Muscle of leg (tissue), 11 donors: Measurements from ENCODE around the gene ELF4. TPM values are rescaled to one million over a fixed set of nuclear protein-coding genes. Genes with fewer than 3 reads are reported as not detected.

Source experiments
- DNase-seq: peaks from one replicate; pipeline ENCODE4 v3.0.0; 2013
- H3K27ac ChIP-seq: one replicate; pipeline ENCODE4 v1.5.1; 2013; ENCODE audit warnings: mild to moderate bottlenecking, low read length, control low read depth
- H3K27me3 ChIP-seq: one replicate; pipeline ENCODE4 v1.6.1; 2013; ENCODE audit warnings: low read length; ENCODE audit not compliant: control insufficient read depth, insufficient read depth
- H3K36me3 ChIP-seq: one replicate; pipeline ENCODE4 v1.6.1; 2013; ENCODE audit warnings: low read length; ENCODE audit not compliant: control insufficient read depth, insufficient read depth
- H3K4me1 ChIP-seq: one replicate; pipeline ENCODE4 v1.6.1; 2013; ENCODE audit warnings: low read length; ENCODE audit not compliant: control insufficient read depth, insufficient read depth
- H3K4me3 ChIP-seq: one replicate; pipeline ENCODE4 v1.5.1; 2013; ENCODE audit warnings: low read length, control low read depth
- H3K9me3 ChIP-seq: replicated peaks from 2 replicates; pipeline ENCODE4 v1.6.1; 2013; ENCODE audit warnings: low read depth, low read length; ENCODE audit not compliant: control insufficient read depth
- WGBS: methylation state at CpG from one replicate; pipeline ENCODE4 v1.1.5; 2013; ENCODE audit warnings: missing lambda C conversion rate; ENCODE audit not compliant: insufficient coverage; 5-methylcytosine and 5-hydroxymethylcytosine counted together
- polyA plus RNA-seq, 8 donors: library from polyadenylated mRNA; unstranded; fragments of 120-200 nt; gene quantifications; one replicate each; pipeline versions ENCODE4 v1.2.1 to v1.2.3, GENCODE V29; 2013; ENCODE audit warnings: inconsistent platforms in 1 of 8, low replicate concordance in 1 of 8; ENCODE audit not compliant: insufficient read length in 8 of 8, insufficient read depth in 1 of 8
- total RNA-seq: library from RNA; stranded (reverse); fragments of 120-200 nt; gene quantifications from one replicate; pipeline ENCODE4 v1.2.4, GENCODE V29; 2013

Gene ELF4
- total and polyA plus RNA-seq, 9 donors, result 6.9 to 16.9 (median 10.8) TPM

DNA sequence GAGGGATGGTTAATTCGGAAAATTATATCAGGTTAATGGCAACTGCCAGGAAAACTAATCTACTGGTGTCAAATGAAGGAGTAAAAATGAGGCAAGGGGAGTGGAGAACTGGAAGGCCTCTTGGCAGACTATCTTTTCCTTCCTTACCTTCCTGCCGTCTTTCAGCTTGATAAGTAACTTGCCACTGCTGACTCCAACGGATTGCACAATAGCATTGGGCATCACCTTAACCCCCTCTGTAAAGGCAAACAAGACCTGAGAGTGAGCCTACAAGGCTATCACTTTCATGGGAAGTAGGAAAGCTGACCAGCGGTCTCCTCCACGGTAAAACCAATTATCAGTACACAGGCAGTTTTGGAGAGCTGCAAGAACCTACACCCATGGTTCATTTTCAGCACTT is 26.2 kb upstream of the ELF4 start:
- Histone ChIP-seq H3K27ac (no peak overlapping the region), H3K9me3 (no peaks in the 10 kb centered on the region), H3K4me1 (no peaks in the 10 kb centered on the region), H3K36me3 (peaks cover 39% of the 10 kb centered on the region), H3K4me3 (no peak overlapping the region), H3K27me3 (peaks cover 2% of the 10 kb centered on the region)
- DNase-seq, result no peak
- WGBS, result no CpG with 5 or more reads among the region's 5 CpGs

- H3K27me3 ChIP-seq, result no peaks in the 10 kb centered on the region
- no peak overlapping the region for H3K4me3 ChIP-seq
- no peaks in the 10 kb centered on the region for H3K4me1 ChIP-seq
- peaks cover 37% of the 10 kb centered on the region for H3K36me3 ChIP-seq
- H3K27ac ChIP-seq, result no peak overlapping the region
- H3K9me3 ChIP-seq, result no peaks in the 10 kb centered on the region
- DNase-seq, result no peak
- no CpG with 5 or more reads among the region's 5 CpGs for WGBS
These were observed 20.7 kb upstream of the ELF4 start for GRCh38 chrX:130130990-130131389.

GRCh38 chrX:130125091-130125874 is 15.0 kb upstream of the ELF4 start:
- 73% methylated on average over 8 of the region's 13 CpGs for WGBS
- H3K4me3 ChIP-seq, result no peak overlapping the region
- DNase-seq, result peak; percentile 67
- H3K4me1 ChIP-seq, result peaks cover 10% of the 10 kb centered on the region
- no peaks in the 10 kb centered on the region for H3K9me3 ChIP-seq
- H3K27me3 ChIP-seq, result peaks cover 7% of the 10 kb centered on the region
- peaks cover 21% of the 10 kb centered on the region for H3K36me3 ChIP-seq
- peak overlapping the region; percentile 70 for H3K27ac ChIP-seq

DNA sequence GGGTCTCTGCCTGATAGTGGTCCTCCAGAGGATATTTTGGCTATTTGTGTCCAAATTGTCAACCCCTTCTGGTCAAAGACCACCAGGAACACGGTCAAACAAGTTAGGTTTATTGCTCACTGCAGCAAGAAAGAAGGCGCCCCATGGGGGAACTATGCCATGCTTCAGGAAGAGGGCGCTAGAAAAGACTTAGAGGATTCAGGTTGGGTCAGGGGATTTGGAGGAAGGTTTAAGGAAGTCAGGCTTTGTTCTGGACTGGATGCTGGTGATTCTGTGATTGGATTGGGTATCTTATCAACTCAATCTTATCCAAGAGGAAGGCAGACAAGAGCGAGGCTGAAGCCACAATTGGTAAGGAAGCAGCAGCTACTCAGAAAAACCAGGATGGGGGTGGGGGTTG is 14.3 kb upstream of the ELF4 start:
- Histone ChIP-seq H3K4me3 (no peak overlapping the region), H3K9me3 (no peaks in the 10 kb centered on the region), H3K27me3 (peaks cover 9% of the 10 kb centered on the region), H3K27ac (peak overlapping the region; percentile 32), H3K4me1 (peaks cover 17% of the 10 kb centered on the region), H3K36me3 (peaks cover 15% of the 10 kb centered on the region)
- no peak for DNase-seq
- WGBS, result 52% methylated on average over 3 of the region's 4 CpGs

DNA sequence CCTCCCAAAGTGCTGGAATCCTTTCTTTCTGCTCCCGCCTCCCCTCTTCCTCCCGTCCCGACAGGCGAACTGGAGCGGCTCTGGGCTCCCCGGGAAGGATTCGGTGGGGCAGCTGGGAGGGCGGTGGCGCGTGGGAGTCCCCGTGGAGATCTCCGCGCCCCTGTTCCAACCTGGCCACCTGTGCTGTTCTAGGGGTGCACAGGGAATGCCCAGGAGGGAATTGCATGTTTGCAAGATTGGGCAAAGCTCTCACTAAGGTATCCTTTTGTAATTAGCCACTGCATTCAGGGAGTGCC is 11.2 kb upstream of the ELF4 start:
- H3K27ac ChIP-seq, result peak overlapping the region; percentile 29
- H3K27me3 ChIP-seq, result peaks cover 17% of the 10 kb centered on the region
- H3K36me3 ChIP-seq, result peaks cover 1% of the 10 kb centered on the region
- WGBS, result 58% methylated on average over 12 of the region's 13 CpGs
- H3K9me3 ChIP-seq, result no peaks in the 10 kb centered on the region
- peak overlapping the region; percentile 42 for H3K4me3 ChIP-seq
- no peak for DNase-seq
- peaks cover 39% of the 10 kb centered on the region for H3K4me1 ChIP-seq

- no peaks in the 10 kb centered on the region for H3K36me3 ChIP-seq
- peak overlapping the region; percentile 42 for H3K4me3 ChIP-seq
- DNase-seq, result peak; percentile 90
- 33% methylated on average over 55 of the region's 58 CpGs for WGBS
- no peaks in the 10 kb centered on the region for H3K9me3 ChIP-seq
- H3K27ac ChIP-seq, result peak overlapping the region; percentile 87
- H3K4me1 ChIP-seq, result peaks cover 39% of the 10 kb centered on the region
- H3K27me3 ChIP-seq, result peaks cover 17% of the 10 kb centered on the region
These were observed 10.6 kb upstream of the ELF4 start for GRCh38 chrX:130120746-130121504.

DNA sequence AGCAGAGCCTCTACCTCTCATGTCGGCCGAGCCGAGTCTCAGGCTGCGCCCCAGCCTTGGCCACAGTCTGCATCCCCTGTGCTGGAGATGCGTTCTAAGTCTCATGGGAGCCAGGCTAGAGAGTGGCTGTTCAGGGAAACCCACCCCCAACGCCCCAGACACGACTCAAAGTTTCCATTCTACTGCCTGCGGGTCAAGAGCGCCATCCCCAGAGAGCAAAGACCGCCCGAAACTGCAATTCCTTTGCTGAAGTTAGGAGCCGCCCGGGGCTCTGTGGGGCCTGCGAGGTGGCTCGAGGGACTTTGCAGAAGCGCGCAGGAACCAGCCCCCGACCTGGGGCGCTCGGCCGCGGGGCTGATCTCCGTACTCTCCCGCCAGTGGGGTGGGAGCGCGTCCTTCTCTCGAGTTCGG is 10.0 kb upstream of the ELF4 start:
- Histone ChIP-seq H3K27me3 (peaks cover 17% of the 10 kb centered on the region), H3K4me3 (peak overlapping the region; percentile 42), H3K36me3 (no peaks in the 10 kb centered on the region), H3K27ac (peak overlapping the region; percentile 87), H3K4me1 (peaks cover 39% of the 10 kb centered on the region), H3K9me3 (no peaks in the 10 kb centered on the region)
- DNase-seq, result peak; percentile 70
- WGBS, result 44% methylated on average over 24 of the region's 28 CpGs

DNA sequence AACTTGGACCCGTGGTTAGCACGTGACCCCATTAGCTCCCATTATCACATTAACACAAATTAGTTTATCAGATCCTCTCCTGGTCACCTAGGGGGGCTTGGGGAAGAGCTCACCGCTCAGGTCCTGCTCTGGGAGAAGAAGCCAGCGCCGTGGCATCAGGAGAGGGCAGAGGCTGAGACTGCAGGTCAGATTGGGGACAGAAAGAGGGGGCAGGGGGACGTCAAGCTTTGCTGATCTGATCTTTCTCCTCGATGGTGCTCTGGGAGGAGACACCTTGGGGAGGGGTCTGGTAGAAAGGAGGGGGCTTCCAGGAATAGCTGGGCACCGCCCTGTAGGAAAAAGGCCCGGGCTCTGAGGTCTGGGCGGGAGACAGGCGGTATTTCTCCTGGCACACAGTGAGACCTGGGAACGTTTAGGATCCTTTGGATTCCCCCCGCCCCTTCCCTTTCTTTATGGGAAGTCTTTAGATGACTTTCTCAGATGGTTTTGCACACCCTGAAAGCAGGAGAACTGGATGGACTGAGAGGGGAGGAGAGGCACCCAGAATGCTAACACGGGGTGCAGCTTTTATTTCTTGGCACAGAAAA is 9.1 kb upstream of the ELF4 start:
- Histone ChIP-seq H3K27me3 (peaks cover 18% of the 10 kb centered on the region), H3K4me3 (no peak overlapping the region), H3K36me3 (no peaks in the 10 kb centered on the region), H3K9me3 (no peaks in the 10 kb centered on the region), H3K27ac (peak overlapping the region; percentile 87), H3K4me1 (peaks cover 37% of the 10 kb centered on the region)
- DNase-seq, result peak; percentile 69
- WGBS, result 27% methylated on average over 10 of the region's 14 CpGs

DNA sequence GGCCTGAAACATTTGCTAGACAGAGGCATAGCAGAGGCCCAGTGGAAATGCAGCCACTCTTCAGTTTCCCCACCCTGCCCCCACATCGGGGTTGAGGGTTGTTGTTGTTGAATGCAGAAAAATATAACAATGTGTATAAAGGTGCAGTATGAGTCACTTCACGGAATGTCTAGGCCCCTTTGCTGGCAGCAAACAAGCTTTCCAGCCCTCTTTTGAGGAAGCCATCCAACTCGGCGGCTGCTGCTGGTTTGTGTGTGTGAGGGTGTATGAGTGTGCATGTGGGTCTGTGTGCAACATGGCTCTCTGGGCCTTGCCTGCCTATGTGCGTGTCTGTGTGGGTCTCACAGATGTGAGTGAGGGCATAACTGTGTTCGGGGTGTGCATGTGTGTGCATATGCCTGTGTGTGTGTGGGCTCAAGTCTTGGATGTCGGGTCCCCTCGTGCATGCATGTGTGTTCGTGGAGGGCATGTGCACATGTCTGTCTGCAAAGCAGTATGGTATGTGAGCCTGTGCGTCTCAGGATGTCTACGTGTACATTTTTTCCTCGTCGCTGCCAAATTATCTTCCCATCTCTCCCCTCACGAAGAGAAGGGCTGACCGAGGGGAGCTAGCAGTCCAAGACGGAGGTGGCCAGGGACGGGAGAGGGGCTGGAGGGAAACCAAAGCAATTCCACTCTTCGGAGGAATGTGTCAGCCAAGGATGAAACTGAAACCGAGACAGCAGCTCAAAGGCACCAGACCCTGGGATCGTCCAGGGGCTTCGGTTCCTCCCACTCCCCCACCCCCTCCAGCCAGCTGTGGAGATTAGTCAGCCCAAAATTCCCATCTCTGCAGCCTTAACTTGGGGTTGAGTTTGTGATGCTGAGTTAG is 8.4 kb upstream of the ELF4 start:
- Histone ChIP-seq H3K36me3 (no peaks in the 10 kb centered on the region), H3K27ac (peak overlapping the region; percentile 87), H3K9me3 (no peaks in the 10 kb centered on the region), H3K4me3 (no peak overlapping the region), H3K4me1 (peaks cover 37% of the 10 kb centered on the region), H3K27me3 (peaks cover 20% of the 10 kb centered on the region)
- WGBS, result 35% methylated on average over 7 of the region's 21 CpGs
- peak; percentile 88 for DNase-seq
